HG03432 (cell line): ENCODE results near the gene PPP1R3F.
A peak's percentile ranks its signal among the peaks of the same experiment; 100 is the strongest.
"Not testable (repeated sequence)": the region's sequence is repeated elsewhere in the genome, so short reads cannot be mapped to it uniquely, and the experiment has no call there.

Experiments used
- ATAC-seq: cut with Tn5 transposase; IDR thresholded peaks from one replicate; pipeline ENCODE4 v1.9.1; 2021; ENCODE audit warnings: mild to moderate bottlenecking, moderate library complexity; ENCODE audit not compliant: unreplicated experiment

Gene PPP1R3F

GRCh38 chrX:49270249-49270921, 792 bp downstream of the PPP1R3F start:
- ATAC-seq, result no peak

GRCh38 chrX:49271341-49271740, 1.7 kb downstream of the PPP1R3F start:
- ATAC-seq, result no peak

- ATAC-seq, result no peak
Measured at GRCh38 chrX:49272421-49272820, 2.8 kb downstream of the PPP1R3F start.

- no peak for ATAC-seq
Measured at GRCh38 chrX:49273181-49273727, 3.7 kb downstream of the PPP1R3F start.

GRCh38 chrX:49276207-49276606, 6.6 kb downstream of the PPP1R3F start:
- ATAC-seq, result no peak

- no peak for ATAC-seq
Measured at GRCh38 chrX:49276671-49277534, 7.3 kb downstream of the PPP1R3F start.

- no peak for ATAC-seq
Measured at GRCh38 chrX:49277535-49277830, 7.9 kb downstream of the PPP1R3F start.

- no peak for ATAC-seq
Measured at GRCh38 chrX:49278081-49278480, 8.5 kb downstream of the PPP1R3F start.

- no peak for ATAC-seq
Measured at GRCh38 chrX:49282647-49283011, 13.0 kb downstream of the PPP1R3F start.

GRCh38 chrX:49284212-49284611, 14.6 kb downstream of the PPP1R3F start:
- no peak for ATAC-seq

GRCh38 chrX:49286136-49286535, 16.5 kb downstream of the PPP1R3F start:
- no peak for ATAC-seq

GRCh38 chrX:49286581-49286980, 17.0 kb downstream of the PPP1R3F start:
- ATAC-seq, result no peak

- ATAC-seq, result no peak
Measured at GRCh38 chrX:49287665-49288064, 18.1 kb downstream of the PPP1R3F start.

GRCh38 chrX:49290215-49290614, 20.6 kb downstream of the PPP1R3F start:
- ATAC-seq, result no peak

GRCh38 chrX:49291615-49292337, 22.2 kb downstream of the PPP1R3F start:
- peak; percentile 64 for ATAC-seq

GRCh38 chrX:49292400-49293362, 23.1 kb downstream of the PPP1R3F start:
- no peak for ATAC-seq

- not testable (repeated sequence) for ATAC-seq
Measured at GRCh38 chrX:49299293-49299692, 29.7 kb downstream of the PPP1R3F start.

- no peak for ATAC-seq
Measured at GRCh38 chrX:49300703-49301102, 31.1 kb downstream of the PPP1R3F start.

GRCh38 chrX:49303346-49303745, 33.8 kb downstream of the PPP1R3F start, which contains the start of gene GAGE10:
GAGE10 (plus strand) TSS chrX:49303646; CDS start chrX:49304860, 1,214 bp downstream.
- ATAC-seq, result no peak

GRCh38 chrX:49307775-49308174, 38.2 kb downstream of the PPP1R3F start:
- ATAC-seq, result not testable (repeated sequence)
